AG09319 (cell line): ENCODE results near the gene MAGI3.
A peak's percentile ranks its signal among the peaks of the same experiment; 100 is the strongest.

Experiments used
- DNase-seq: peaks from one replicate; pipeline ENCODE4 v3.0.0-alpha.2; 2010; ENCODE audit warnings: low read depth; ENCODE audit errors: extremely low read depth
- TF ChIP-seq, protein P1 (sequence below): IDR thresholded peaks from 2 replicates; pipeline ENCODE4 v1.5.1; 2011; ENCODE audit warnings: low read depth, mild to moderate bottlenecking, inconsistent platforms, low read length, moderate library complexity

The MAGI3 gene

GRCh38 chr1:113670650-113671049, 280.3 kb downstream of the MAGI3 start:
- TF ChIP-seq, protein P1, sequence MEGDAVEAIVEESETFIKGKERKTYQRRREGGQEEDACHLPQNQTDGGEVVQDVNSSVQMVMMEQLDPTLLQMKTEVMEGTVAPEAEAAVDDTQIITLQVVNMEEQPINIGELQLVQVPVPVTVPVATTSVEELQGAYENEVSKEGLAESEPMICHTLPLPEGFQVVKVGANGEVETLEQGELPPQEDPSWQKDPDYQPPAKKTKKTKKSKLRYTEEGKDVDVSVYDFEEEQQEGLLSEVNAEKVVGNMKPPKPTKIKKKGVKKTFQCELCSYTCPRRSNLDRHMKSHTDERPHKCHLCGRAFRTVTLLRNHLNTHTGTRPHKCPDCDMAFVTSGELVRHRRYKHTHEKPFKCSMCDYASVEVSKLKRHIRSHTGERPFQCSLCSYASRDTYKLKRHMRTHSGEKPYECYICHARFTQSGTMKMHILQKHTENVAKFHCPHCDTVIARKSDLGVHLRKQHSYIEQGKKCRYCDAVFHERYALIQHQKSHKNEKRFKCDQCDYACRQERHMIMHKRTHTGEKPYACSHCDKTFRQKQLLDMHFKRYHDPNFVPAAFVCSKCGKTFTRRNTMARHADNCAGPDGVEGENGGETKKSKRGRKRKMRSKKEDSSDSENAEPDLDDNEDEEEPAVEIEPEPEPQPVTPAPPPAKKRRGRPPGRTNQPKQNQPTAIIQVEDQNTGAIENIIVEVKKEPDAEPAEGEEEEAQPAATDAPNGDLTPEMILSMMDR: no peak
- no peak for DNase-seq

DNA sequence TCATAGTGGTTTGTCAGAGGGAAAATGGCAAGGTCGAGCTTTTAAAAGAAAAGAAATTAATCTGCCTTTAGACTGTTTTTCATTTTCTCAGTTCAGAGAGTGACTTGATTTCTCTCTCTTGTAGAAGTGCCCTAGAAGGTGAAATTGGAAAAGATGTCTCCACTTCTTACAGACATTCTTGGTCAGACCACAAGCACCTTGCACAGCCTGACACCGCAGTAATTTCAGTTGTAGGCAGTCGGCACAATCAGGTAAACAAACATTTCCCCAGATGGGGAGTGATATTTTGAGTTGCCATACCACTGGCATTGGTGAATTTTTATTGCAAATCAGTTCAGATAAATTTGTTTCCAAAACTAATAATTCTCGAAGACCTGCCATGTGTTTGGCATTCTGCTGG, 282.2 kb downstream of the MAGI3 start:
- TF ChIP-seq, protein P1: no peak
- no peak for DNase-seq

- TF ChIP-seq, protein P1: no peak
- no peak for DNase-seq
Measured at GRCh38 chr1:113674591-113674990, 284.3 kb downstream of the MAGI3 start.

DNA sequence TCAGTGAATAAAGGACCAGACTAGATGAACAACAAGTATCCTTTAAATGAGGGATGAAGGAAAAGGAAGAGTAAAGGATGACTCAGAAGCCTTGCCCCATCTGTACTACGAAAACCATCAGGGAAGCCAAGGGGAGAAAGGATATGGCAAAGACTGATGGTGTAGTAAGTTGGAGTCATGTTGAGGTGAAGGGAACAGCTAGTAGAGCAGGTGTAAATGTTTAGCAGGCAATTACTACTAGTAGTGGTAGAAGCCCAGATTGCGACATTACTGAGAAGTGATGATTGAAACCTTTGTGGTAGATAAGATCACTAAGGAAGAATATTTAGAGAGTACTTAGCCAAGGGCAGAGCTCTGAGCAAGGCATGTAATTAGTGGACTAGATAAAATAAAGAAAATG, 285.0 kb downstream of the MAGI3 start:
- TF ChIP-seq, protein P1: no peak
- no peak for DNase-seq

GRCh38 chr1:113676524-113676923, 286.2 kb downstream of the MAGI3 start:
- DNase-seq: no peak
- TF ChIP-seq, protein P1: no peak

DNA sequence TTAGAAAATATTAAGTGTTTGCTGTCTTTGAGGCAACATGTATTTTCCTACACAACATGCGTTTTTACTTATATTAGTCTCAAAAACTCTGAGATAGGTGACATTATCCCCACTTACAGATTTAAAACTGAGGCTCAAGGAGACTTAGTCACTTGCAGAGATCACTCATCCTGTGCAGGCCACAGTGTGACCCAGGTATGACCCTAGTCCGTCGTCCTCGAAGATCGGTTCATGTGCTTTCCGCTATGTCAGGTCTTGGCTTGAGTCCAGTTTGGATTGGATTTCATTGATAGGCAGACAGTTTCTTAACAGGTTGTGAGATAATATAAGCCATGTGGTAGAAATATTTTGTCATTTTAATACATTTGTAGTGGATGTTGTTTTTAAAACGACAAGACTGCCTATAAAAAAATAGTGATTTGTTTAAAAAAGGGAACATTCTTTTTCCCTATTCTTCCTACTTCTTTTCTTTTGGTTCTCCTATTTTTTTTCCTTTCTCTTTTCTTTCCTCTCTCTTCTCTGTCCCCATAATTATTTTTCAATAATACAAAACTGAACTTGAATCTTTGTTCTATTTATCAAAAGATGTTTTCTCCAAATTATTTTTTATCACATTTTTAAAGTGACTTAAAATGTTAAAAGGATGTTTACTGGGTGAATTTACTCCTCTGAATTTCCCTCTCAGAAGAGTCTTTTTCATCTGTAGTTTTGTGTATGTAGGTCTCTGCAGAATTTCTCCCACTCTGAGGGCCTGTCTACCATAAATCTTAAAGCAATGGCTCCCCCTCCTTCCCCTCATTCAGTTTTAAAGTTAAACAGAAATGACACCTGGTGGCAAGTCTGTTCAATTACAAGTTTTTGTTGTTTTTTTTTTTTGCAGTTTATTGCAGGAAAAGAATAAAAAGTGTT, 287.2 kb downstream of the MAGI3 start:
- TF ChIP-seq, protein P1: peak; percentile 43
- no peak for DNase-seq

- TF ChIP-seq, protein P1: no peak
- DNase-seq: no peak
Measured at GRCh38 chr1:113678159-113678469, 287.8 kb downstream of the MAGI3 start.
